Superior temporal gyrus (tissue), 1 donor: Measurements from ENCODE around the gene CHRM1.
"Not testable (repeated sequence)": the region's sequence is repeated elsewhere in the genome, so short reads cannot be mapped to it uniquely, and the experiment has no call there.

Experiments used
- DNase-seq: peaks from one replicate; pipeline ENCODE4 v3.0.0-alpha.2; 2016; ENCODE audit errors: extremely low spot score

The CHRM1 gene

GRCh38 chr11:62921201-62921572, at the start of gene CHRM1:
Gene CHRM1, minus strand, starts transcription at chr11:62921363. Its CDS starts 10,263 bp downstream, at chr11:62911100.
- peak; percentile 48 for DNase-seq

- DNase-seq, result no peak
These were observed 44.4 kb upstream of the CHRM1 start for GRCh38 chr11:62965574-62965973.

- DNase-seq, result no peak
These were observed 41.2 kb upstream of the CHRM1 start for GRCh38 chr11:62962391-62962790.

GRCh38 chr11:62961017-62961570, 39.9 kb upstream of the CHRM1 start:
- DNase-seq, result no peak

GRCh38 chr11:62959422-62959980, 38.3 kb upstream of the CHRM1 start:
- no peak for DNase-seq

- no peak for DNase-seq
These were observed 37.6 kb upstream of the CHRM1 start for GRCh38 chr11:62958547-62959421.

GRCh38 chr11:62957147-62957546, 36.0 kb upstream of the CHRM1 start:
- DNase-seq, result no peak

- DNase-seq, result no peak
These were observed 33.3 kb upstream of the CHRM1 start for GRCh38 chr11:62954478-62954877.

GRCh38 chr11:62953811-62954210, 32.6 kb upstream of the CHRM1 start:
- no peak for DNase-seq

GRCh38 chr11:62948765-62949320, 27.7 kb upstream of the CHRM1 start:
- DNase-seq, result no peak

- DNase-seq, result not testable (repeated sequence)
These were observed 24.4 kb upstream of the CHRM1 start for GRCh38 chr11:62945538-62945937.

- not testable (repeated sequence) for DNase-seq
These were observed 16.4 kb upstream of the CHRM1 start for GRCh38 chr11:62937528-62937927.

GRCh38 chr11:62934496-62934785, 13.3 kb upstream of the CHRM1 start:
- no peak for DNase-seq

GRCh38 chr11:62933750-62934495, 12.8 kb upstream of the CHRM1 start:
- no peak for DNase-seq

GRCh38 chr11:62933285-62933684, 12.1 kb upstream of the CHRM1 start:
- DNase-seq, result no peak

- DNase-seq, result no peak
These were observed 10.5 kb upstream of the CHRM1 start for GRCh38 chr11:62931499-62932278.

- no peak for DNase-seq
These were observed 9.5 kb upstream of the CHRM1 start for GRCh38 chr11:62930666-62931065.

- DNase-seq, result peak; percentile 8
These were observed 9.0 kb upstream of the CHRM1 start for GRCh38 chr11:62930157-62930556.

- no peak for DNase-seq
These were observed 6.8 kb upstream of the CHRM1 start for GRCh38 chr11:62928011-62928410.

- DNase-seq, result no peak
These were observed 5.7 kb upstream of the CHRM1 start for GRCh38 chr11:62926680-62927455.
